Left ventricle myocardium inferior (tissue), 1 donor: ENCODE results near the gene COL16A1. TPM values are rescaled to one million over a fixed set of nuclear protein-coding genes. Genes with fewer than 3 reads are reported as not detected.

Experiments
- DNase-seq: peaks from one replicate; pipeline ENCODE4 v3.0.0-alpha.2; 2020
- H3K27ac ChIP-seq: fragments of 200-600 bp; replicated peaks from 2 replicates; pipeline ENCODE4 v1.8.0; 2021
- H3K27me3 ChIP-seq: fragments of 200-600 bp; 2 replicates; pipeline ENCODE4 v1.8.0; 2021; ENCODE audit warnings: low read depth
- H3K36me3 ChIP-seq: fragments of 200-600 bp; 2 replicates; pipeline ENCODE4 v1.8.0; 2021
- H3K4me1 ChIP-seq: fragments of 200-600 bp; 2 replicates; pipeline ENCODE4 v1.8.0; 2021
- H3K4me3 ChIP-seq: fragments of 200-600 bp; 2 replicates; pipeline ENCODE4 v1.8.0; 2021; ENCODE audit warnings: mild to moderate bottlenecking, moderate library complexity
- H3K9me3 ChIP-seq: fragments of 200-600 bp; replicated peaks from 2 replicates; pipeline ENCODE4 v1.8.0; 2021
- CTCF ChIP-seq: fragments of 200-600 bp; IDR thresholded peaks from 2 replicates; pipeline ENCODE4 v1.8.0; 2021; ENCODE audit warnings: antibody characterized with exemption, mild to moderate bottlenecking, borderline replicate concordance
- intact Hi-C: fragments of 100-400 bp; cut with micrococcal nuclease; formaldehyde crosslinking; loops from one replicate; pipeline ENCODE4 v1.11.0; 2022
- total RNA-seq: library from RNA; stranded (reverse); fragmentation: NEBNext Ultra II Directional; extraction: Animal tissue kit (Norgen Biotek cat#: 25700); gene quantifications from one replicate; pipeline ENCODE4 v1.2.1, GENCODE V29; 2021
- donor health status: DM: no; HTN: yes; CAD: no; lungs with severe emphysema.

Gene COL16A1
- total RNA-seq, 1 donor from 2014 or later, result 18.3 TPM

- H3K4me1 ChIP-seq, result peaks cover 2% of the 10 kb centered on the region
- no peak overlapping the region for H3K27ac ChIP-seq
- no peak for TF ChIP-seq CTCF
- no peaks in the 10 kb centered on the region for H3K36me3 ChIP-seq
- no peak overlapping the region for H3K4me3 ChIP-seq
- H3K27me3 ChIP-seq, result no peaks in the 10 kb centered on the region
- no peak for DNase-seq
- intact Hi-C loops, result no loop called here
- no peaks in the 10 kb centered on the region for H3K9me3 ChIP-seq
Measured at GRCh38 chr1:31694069-31694963, 9.5 kb downstream of the COL16A1 start.

GRCh38 chr1:31693231-31693630 lies 10.6 kb downstream of the COL16A1 start:
- Histone ChIP-seq H3K27ac (no peak overlapping the region), H3K9me3 (no peaks in the 10 kb centered on the region), H3K4me1 (no peaks in the 10 kb centered on the region), H3K36me3 (no peaks in the 10 kb centered on the region), H3K27me3 (no peaks in the 10 kb centered on the region), H3K4me3 (no peak overlapping the region)
- intact Hi-C loops, result no loop called here
- no peak for TF ChIP-seq CTCF
- DNase-seq, result no peak

GRCh38 chr1:31691951-31692350 lies 11.9 kb downstream of the COL16A1 start:
- Histone ChIP-seq H3K27ac (no peak overlapping the region), H3K9me3 (no peaks in the 10 kb centered on the region), H3K4me1 (no peaks in the 10 kb centered on the region), H3K27me3 (no peaks in the 10 kb centered on the region), H3K4me3 (no peak overlapping the region), H3K36me3 (no peaks in the 10 kb centered on the region)
- no peak for DNase-seq
- intact Hi-C loops, result no loop called here
- no peak for TF ChIP-seq CTCF

GRCh38 chr1:31691446-31691845 lies 12.4 kb downstream of the COL16A1 start:
- TF ChIP-seq CTCF, result no peak

GRCh38 chr1:31690921-31691320 lies 12.9 kb downstream of the COL16A1 start:
- H3K36me3 ChIP-seq, result no peaks in the 10 kb centered on the region
- intact Hi-C loops, result no loop called here

More at GRCh38 chr1:31691446-31691845, 12.4 kb downstream of the COL16A1 start:
- no peak overlapping the region for H3K4me3 ChIP-seq
- H3K9me3 ChIP-seq, result no peaks in the 10 kb centered on the region
- H3K27me3 ChIP-seq, result no peaks in the 10 kb centered on the region
- intact Hi-C loops, result no loop called here
- H3K4me1 ChIP-seq, result no peaks in the 10 kb centered on the region
- no peak for DNase-seq
- no peak overlapping the region for H3K27ac ChIP-seq
- no peaks in the 10 kb centered on the region for H3K36me3 ChIP-seq

More at GRCh38 chr1:31690921-31691320, 12.9 kb downstream of the COL16A1 start:
- H3K27ac ChIP-seq, result no peak overlapping the region
- no peak for TF ChIP-seq CTCF
- H3K27me3 ChIP-seq, result no peaks in the 10 kb centered on the region
- no peak for DNase-seq
- H3K4me1 ChIP-seq, result no peaks in the 10 kb centered on the region
- H3K9me3 ChIP-seq, result no peaks in the 10 kb centered on the region
- no peak overlapping the region for H3K4me3 ChIP-seq
